GM18507 (cell line): ENCODE data around the gene ARFGAP1.
"Not testable (repeated sequence)": the region's sequence is repeated elsewhere in the genome, so short reads cannot be mapped to it uniquely, and the experiment has no call there.

Source experiments
- DNase-seq: peaks from one replicate; pipeline ENCODE4 v3.0.0; 2011; ENCODE audit warnings: low read depth; ENCODE audit not compliant: insufficient read length; ENCODE audit errors: extremely low spot score
- FAIRE-seq: peaks from 2 replicates; lab custom pipeline; 2011; peaks lifted over from hg19 to GRCh38; lab: Jason Lieb, UNC

ARFGAP1 gene

GRCh38 chr20:63238514-63239125 lies 34.0 kb upstream of the ARFGAP1 start:
- no peak for FAIRE-seq
- DNase-seq: no peak

GRCh38 chr20:63239431-63239830 lies 33.2 kb upstream of the ARFGAP1 start:
- FAIRE-seq (no peak), DNase-seq (no peak)

- DNase-seq (no peak), FAIRE-seq (no peak)
Measured at GRCh38 chr20:63240004-63240403, 32.6 kb upstream of the ARFGAP1 start.

DNA sequence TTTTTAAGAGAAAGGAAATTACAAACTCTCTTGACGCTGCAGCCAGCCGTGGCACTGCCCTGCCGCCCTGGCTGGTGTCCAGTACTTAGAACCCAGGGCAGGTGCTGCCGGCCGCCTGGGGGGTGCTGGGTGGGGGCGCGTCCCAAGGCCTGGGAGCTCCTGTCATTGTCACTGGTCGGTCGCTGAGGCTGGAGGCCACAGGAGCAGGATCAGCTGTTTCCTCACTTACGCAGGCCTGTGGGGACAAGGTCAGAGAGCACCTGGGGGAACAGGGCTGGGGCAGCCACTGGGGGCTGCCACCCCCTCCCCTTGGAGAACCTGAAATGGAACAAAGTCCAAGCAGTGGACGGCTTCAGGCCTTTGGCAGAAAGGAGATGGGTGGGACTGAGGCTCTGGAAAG lies 31.3 kb upstream of the ARFGAP1 start:
- FAIRE-seq: no peak

GRCh38 chr20:63242736-63243135 lies 29.9 kb upstream of the ARFGAP1 start:
- FAIRE-seq: no peak
- no peak for DNase-seq

More for the DNA sequence above, 31.3 kb upstream of the ARFGAP1 start:
- no peak for DNase-seq

DNA sequence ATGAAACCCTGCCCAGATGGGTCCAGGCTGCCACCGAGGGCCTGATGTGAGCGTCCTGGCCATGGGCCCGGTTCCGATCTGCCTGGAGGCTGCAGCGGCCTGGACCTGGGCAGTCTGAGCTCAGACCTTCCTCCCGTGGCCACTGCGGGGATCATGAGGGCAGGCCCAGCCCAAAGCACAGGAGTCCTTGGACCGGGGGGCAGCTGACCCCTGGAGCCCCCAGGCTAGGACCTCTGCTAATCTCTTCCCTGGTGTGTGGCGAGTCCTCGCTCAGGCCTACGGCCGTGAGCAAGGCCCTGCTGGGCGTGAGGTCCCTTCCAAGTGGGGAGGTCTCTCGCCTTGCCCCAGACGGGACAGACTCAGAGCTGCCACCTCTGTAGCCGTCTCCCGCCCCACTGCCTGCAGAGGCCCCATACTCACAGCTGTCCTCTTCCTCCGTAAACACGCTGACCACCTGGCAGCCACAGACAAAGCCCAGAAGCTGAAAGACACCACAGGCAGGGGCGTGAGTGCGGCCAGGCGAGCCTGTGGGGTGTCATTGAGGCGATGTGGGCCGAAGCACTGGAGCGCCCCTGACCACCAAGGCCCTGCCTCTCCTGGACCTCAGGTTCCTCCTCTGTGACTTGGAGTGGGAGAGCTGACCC lies 28.9 kb upstream of the ARFGAP1 start:
- FAIRE-seq: no peak
- DNase-seq: no peak

DNA sequence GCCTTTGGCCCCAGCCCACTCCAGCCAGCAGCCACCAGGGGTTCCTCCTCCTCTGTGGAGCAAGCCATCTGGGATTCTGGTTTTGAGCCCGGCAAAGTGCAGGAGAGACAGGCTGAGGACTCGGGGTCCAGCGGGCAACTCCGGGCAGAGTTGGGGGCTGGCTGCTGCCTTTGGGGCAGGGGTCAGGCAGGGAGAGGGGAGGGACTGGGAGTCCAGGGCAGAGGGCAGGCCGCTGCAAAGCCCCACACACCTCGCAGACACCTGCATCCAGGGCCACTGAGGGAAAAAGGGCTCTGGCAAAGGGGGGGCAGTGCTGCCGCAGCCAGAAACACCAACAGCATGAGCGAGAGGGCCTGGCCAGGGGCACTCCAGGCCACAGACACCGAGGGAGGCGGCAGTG lies 28.1 kb upstream of the ARFGAP1 start:
- no peak for FAIRE-seq
- DNase-seq: no peak

DNA sequence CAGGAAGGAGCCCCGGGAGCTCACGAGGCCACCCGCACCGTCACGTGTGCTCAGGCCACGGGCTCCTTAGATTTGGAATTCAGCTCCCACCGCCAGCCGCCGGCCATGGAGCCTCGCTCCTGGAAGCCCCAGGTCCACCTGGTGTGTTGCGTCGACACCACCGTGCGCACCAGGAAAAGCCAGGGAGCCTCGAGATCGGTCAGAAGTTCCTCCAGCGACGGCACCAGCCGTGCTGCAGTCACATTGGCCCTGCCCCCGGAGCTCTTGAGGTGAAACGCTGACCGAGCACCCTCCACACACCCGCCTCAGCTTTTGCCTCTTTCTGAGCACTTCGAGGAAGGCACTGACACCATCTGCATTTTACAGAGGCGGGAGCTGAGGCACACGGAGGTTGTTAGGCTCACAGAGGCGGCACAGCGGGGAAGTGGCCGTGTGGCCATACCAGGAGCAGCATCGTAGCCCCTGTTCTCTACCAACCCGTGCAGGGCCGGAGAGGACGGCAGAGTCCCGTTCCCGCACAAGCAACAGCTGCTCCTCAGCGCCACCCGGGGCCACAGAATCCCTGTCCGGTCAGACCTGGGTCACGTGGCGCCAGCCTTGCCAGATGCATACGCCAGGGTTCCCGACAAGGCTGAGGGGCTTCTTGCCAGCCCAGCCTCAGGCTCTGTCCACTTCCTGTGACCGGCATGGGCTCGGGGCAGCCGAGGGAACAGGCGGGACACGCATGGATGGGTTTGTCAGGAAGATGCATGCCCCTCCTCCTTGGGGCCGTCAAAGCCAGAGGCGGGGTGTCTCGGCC lies 25.9 kb upstream of the ARFGAP1 start:
- no peak for DNase-seq
- no peak for FAIRE-seq

GRCh38 chr20:63247671-63248228 lies 24.9 kb upstream of the ARFGAP1 start:
- no peak for DNase-seq
- no peak for FAIRE-seq

- FAIRE-seq (no peak), DNase-seq (no peak)
Measured at GRCh38 chr20:63248835-63249591, 23.6 kb upstream of the ARFGAP1 start.

- DNase-seq (no peak), FAIRE-seq (no peak)
Measured at GRCh38 chr20:63249891-63250290, 22.7 kb upstream of the ARFGAP1 start.

GRCh38 chr20:63251350-63251749 lies 21.3 kb upstream of the ARFGAP1 start:
- FAIRE-seq, DNase-seq: not testable (repeated sequence)

DNA sequence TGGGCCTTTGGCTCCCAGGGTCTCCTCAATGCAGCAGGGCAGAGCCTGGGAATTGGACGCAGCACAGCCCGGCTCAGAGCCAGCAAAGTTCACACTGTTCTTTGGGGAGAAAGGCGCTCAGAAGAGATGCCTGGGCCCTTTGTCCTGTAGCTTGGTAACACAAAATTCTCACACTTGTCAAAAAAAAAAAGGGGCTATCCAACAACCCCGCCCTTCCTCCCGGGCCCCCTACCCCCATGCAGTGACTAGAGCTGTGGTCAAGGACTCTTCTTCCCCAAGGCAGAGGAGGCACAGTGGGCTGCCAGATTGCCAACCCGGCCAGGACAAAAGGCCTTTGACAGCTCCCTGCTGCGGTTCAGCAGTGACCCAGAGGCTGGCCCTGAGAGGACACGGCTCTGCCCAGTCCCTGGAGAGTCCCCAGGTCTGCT lies 20.3 kb upstream of the ARFGAP1 start:
- FAIRE-seq: no peak
- DNase-seq: no peak

GRCh38 chr20:63253065-63253437 lies 19.6 kb upstream of the ARFGAP1 start:
- no peak for DNase-seq
- FAIRE-seq: no peak

DNA sequence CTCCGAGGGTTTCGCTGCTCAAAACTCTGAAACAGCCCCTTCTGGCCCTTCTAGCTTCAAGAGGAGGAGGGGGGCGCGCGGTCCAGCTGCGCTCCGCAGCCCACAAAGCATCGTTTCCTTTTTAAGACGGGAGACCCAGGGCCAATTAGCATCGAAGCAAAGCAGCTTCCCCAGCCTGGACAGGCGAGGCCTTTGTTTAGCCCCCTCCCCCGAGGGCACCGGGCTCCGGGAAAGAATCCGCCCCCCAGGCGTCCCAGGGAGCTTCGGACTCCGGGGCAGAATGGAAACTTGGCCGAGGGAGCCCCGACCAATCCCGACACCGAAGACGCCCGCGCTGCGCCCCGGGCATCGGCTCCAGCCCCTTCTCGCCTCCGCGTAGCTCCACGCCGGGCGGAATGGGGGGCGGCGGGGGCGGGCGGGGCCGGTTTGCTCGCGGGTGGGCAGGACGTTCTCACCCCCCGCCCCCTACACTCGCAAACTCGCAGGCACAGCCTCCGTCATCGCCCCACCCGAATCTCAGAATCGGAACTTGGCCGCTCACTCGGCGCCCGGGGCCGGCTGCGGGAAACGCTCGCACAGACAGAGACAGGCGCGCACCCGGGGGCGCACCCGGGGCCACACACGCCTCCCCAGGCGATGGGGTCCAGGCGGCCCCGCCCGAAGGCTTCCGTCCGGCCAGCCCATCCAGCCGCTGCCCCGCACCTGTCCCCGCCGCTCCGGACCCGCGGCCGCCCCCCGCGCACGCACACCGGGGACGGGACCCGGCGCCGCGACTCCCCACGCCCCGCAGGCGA lies 19.0 kb upstream of the ARFGAP1 start:
- DNase-seq (no peak), FAIRE-seq (no peak)

DNA sequence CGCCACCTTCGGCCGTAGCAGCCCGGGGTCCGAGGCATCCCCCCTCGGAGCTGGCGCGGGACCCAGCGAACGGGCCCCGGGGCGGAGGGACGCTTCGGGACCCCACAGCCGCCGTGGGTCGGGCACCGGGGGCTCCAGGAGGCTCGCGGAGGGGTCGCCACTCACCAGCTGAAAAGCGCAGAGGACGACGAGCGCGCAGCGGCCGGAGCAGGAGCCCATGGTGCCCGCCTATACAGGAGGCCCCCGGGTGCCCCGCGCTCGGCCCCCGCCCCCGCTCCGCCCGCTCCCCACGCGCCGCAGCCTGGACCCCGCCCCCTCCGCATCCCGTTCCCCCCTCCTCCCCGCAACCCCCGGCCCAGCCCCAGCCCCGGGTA lies 18.4 kb upstream of the ARFGAP1 start, which contains the start of gene NKAIN4:
Gene NKAIN4 (minus strand): TSS at position 232 of the 374 bp plus-strand sequence. CDS start 13 bp downstream, at position 219.
- DNase-seq (no peak), FAIRE-seq (no peak)

- DNase-seq (no peak), FAIRE-seq (no peak)
Measured at GRCh38 chr20:63254606-63255384, 17.8 kb upstream of the ARFGAP1 start.
